ENCODE measurements around the gene MARCHF3.

The MARCHF3 gene

GRCh38 chr5:126924331-126925033 is 105.9 kb downstream of the MARCHF3 start:
- Histone ChIP-seq H3K4me1 (ENCODE audit: insufficient read depth, low read length, severe bottlenecking) (no peaks in the 10 kb centered on the region), H3K9me3 (ENCODE audit: low read length) (no peaks in the 10 kb centered on the region), H3K4me3 (ENCODE audit: low read depth, low read length, poor library complexity, severe bottlenecking) (no peak overlapping the region), H2AFZ (ENCODE audit: low read length) (no peak overlapping the region), H3K27ac (ENCODE audit: low read depth, low read length, poor library complexity, severe bottlenecking) (no peak overlapping the region), H3K27me3 (ENCODE audit: insufficient read depth, low read length) (no peaks in the 10 kb centered on the region), H3K36me3 (ENCODE audit: insufficient read depth, low read length) (no peaks in the 10 kb centered on the region), H3F3A (ENCODE audit: insufficient read depth, low read length) (no peaks in the 10 kb centered on the region), H3K79me2 (ENCODE audit: insufficient read depth, low read length) (no peaks in the 10 kb centered on the region), H3K9ac (ENCODE audit: low read length) (no peak overlapping the region), H3K4me2 (ENCODE audit: low read length) (no peak overlapping the region), H4K20me1 (ENCODE audit: insufficient read depth, low read length) (no peaks in the 10 kb centered on the region), H3K9me2 (ENCODE audit: low read depth, low read length) (no peaks in the 10 kb centered on the region)
- TF ChIP-seq EZH2 (IDR thresholded peaks at IDR 0.05; ENCODE audit: borderline replicate concordance, low read length): no peak
- TF ChIP-seq CTCF (IDR thresholded peaks at IDR 0.05; ENCODE audit: low read length): no peak

GRCh38 chr5:126921241-126922091 is 108.9 kb downstream of the MARCHF3 start:
- H3K9ac ChIP-seq (ENCODE audit: low read length): no peak overlapping the region
- TF ChIP-seq EZH2 (IDR thresholded peaks at IDR 0.05; ENCODE audit: borderline replicate concordance, low read length): no peak
- no peak for TF ChIP-seq CTCF (IDR thresholded peaks at IDR 0.05; ENCODE audit: low read length)
- no peak overlapping the region for H3K4me2 ChIP-seq (ENCODE audit: low read length)
- no peaks in the 10 kb centered on the region for H3K79me2 ChIP-seq (ENCODE audit: insufficient read depth, low read length)
- no peaks in the 10 kb centered on the region for H3K9me3 ChIP-seq (ENCODE audit: low read length)
- no peak overlapping the region for H2AFZ ChIP-seq (ENCODE audit: low read length)
- no peaks in the 10 kb centered on the region for H3K9me2 ChIP-seq (ENCODE audit: low read depth, low read length)
- H3K27me3 ChIP-seq (ENCODE audit: insufficient read depth, low read length): no peaks in the 10 kb centered on the region
- no peaks in the 10 kb centered on the region for H3K4me1 ChIP-seq (ENCODE audit: insufficient read depth, low read length, severe bottlenecking)
- H3K36me3 ChIP-seq (ENCODE audit: insufficient read depth, low read length): no peaks in the 10 kb centered on the region
- no peaks in the 10 kb centered on the region for H4K20me1 ChIP-seq (ENCODE audit: insufficient read depth, low read length)
- no peak overlapping the region for H3K4me3 ChIP-seq (ENCODE audit: low read depth, low read length, poor library complexity, severe bottlenecking)
- no peak overlapping the region for H3K27ac ChIP-seq (ENCODE audit: low read depth, low read length, poor library complexity, severe bottlenecking)
- H3F3A ChIP-seq (ENCODE audit: insufficient read depth, low read length): no peaks in the 10 kb centered on the region

- no peaks in the 10 kb centered on the region for H3K9me2 ChIP-seq (ENCODE audit: low read depth, low read length)
- H3K4me1 ChIP-seq (ENCODE audit: insufficient read depth, low read length, severe bottlenecking): no peaks in the 10 kb centered on the region
- no peak overlapping the region for H2AFZ ChIP-seq (ENCODE audit: low read length)
- H3K27ac ChIP-seq (ENCODE audit: low read depth, low read length, poor library complexity, severe bottlenecking): no peak overlapping the region
- no peak overlapping the region for H3K4me2 ChIP-seq (ENCODE audit: low read length)
- H3K9ac ChIP-seq (ENCODE audit: low read length): no peak overlapping the region
- no peaks in the 10 kb centered on the region for H3K9me3 ChIP-seq (ENCODE audit: low read length)
- H3K4me3 ChIP-seq (ENCODE audit: low read depth, low read length, poor library complexity, severe bottlenecking): no peak overlapping the region
- H3K79me2 ChIP-seq (ENCODE audit: insufficient read depth, low read length): no peaks in the 10 kb centered on the region
- H3K27me3 ChIP-seq (ENCODE audit: insufficient read depth, low read length): no peaks in the 10 kb centered on the region
- H3F3A ChIP-seq (ENCODE audit: insufficient read depth, low read length): no peaks in the 10 kb centered on the region
- H3K36me3 ChIP-seq (ENCODE audit: insufficient read depth, low read length): no peaks in the 10 kb centered on the region
- H4K20me1 ChIP-seq (ENCODE audit: insufficient read depth, low read length): no peaks in the 10 kb centered on the region
- TF ChIP-seq EZH2 (IDR thresholded peaks at IDR 0.05; ENCODE audit: borderline replicate concordance, low read length) (no peak), CTCF (IDR thresholded peaks at IDR 0.05; ENCODE audit: low read length) (no peak)
These were observed 110.1 kb downstream of the MARCHF3 start for GRCh38 chr5:126920291-126920690.

Measured in OCI-LY1 (cell line).